ENCODE data around the gene KIAA1217.
A peak's percentile ranks its signal among the peaks of the same experiment; 100 is the strongest.

KIAA1217 gene

DNA sequence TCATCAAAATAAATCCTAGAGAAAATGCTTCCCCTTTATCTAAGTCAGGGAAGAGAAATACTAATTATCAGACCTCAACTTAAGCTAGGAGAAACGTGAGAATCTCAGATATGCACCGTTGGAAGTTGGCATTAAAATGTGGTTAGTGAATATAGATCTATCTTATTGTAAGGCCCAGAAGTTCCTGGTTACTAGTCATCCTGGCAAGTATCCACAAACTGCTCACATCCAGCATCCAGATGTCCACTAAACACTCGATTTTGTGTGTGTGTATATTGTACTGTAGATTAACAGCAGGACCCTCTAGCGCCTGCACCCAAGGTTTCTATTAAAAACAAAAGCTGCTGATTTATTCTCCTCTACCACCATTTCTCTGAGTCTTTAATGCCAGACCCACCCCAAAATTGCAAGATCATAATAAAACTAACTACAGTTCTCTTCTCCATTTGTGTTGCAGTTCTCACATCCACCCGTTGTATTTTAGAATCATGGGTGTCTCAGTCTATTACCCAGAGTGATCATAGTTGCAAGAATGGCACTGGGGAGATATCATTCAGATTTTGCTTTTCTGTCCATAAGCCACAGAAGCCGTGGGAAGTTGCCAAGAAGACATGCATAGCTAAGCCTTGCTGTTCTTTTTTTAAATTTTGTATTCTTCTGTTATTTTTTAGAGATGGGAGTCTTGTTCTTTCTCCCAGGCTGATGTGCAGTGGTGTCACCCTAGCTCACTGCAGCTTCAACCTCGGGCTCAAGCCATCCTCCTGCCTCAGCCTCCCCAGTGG, 165.4 kb downstream of the KIAA1217 start:
- no peak for DNase-seq (ENCODE audit: low read depth in 3 of 3)

DNA sequence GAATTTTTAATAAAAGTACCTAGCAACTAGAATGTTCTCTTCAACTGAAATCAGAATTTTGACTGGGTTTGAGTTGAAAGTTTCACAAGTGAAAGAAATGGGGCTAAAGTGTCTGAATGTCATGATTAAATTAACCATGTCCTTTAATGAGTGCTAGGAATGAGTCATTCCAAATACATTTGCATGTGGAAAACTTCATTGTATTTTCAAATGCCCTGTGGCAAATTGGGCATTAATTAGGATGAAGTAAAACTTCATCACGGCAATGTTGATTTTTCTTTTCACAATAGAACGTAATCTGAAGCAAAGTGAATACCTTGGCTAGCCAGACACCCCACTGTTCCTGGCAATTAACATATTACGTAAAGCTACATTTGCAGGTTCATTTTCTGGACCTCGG, 166.6 kb downstream of the KIAA1217 start:
- no peak for DNase-seq (ENCODE audit: low read depth in 3 of 3)

DNA sequence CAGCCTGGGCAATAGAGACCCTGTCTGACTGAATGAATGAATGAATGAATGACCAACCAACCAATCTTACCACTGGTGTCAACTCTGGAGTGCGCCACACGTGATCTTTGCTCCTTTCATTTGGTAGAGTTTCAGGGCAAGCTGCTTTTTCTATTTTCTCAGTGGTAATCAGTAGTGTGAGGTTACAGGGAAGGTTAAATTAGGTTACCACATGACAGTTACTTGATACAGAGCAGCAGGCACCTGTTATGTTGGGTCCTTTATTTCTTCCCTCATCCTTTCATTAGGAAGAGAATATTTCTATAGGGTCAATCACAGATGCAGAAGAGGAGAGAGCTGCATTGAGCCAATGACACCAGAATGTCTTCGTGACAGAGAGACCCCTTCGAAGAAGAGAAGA, 167.8 kb downstream of the KIAA1217 start:
- no peak for DNase-seq (ENCODE audit: low read depth in 3 of 3)

DNA sequence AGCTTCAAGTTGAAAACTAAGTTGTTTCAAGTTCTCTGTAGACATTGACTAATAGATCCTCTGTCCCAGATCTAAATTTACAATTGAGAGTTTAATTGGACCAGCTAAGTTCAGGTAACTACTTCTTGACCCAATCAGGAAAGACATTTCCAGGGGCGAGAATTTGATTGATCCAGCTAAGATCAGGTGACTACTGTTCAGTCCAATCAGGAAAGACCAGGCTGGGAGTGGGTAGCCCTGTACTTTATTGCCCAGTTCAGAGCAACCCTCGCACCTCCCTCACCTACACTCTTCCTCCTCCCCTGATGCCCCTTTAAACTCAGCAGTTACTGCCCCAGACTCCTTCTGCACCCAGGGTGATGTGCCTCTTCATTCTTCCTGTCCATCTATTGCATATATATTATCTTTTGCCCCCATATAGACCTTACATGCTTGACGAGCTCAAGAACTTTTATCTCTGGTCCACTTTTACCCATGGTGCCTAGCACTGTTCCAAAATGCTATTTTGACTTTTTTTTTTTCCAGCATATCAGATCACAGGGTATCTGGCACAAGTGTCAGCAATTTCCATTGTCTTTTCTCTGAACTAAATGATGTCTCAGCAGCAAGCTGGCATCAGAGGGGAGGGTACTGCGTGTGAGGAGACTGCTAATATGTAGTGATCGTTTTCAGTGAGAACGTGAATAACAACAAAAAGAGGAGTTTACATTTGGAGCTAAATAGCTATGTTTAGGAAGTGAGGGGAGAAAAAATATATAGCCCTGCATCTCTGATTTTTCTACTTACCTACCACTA, 169.4 kb downstream of the KIAA1217 start:
- no peak for DNase-seq (ENCODE audit: low read depth in 3 of 3)

DNA sequence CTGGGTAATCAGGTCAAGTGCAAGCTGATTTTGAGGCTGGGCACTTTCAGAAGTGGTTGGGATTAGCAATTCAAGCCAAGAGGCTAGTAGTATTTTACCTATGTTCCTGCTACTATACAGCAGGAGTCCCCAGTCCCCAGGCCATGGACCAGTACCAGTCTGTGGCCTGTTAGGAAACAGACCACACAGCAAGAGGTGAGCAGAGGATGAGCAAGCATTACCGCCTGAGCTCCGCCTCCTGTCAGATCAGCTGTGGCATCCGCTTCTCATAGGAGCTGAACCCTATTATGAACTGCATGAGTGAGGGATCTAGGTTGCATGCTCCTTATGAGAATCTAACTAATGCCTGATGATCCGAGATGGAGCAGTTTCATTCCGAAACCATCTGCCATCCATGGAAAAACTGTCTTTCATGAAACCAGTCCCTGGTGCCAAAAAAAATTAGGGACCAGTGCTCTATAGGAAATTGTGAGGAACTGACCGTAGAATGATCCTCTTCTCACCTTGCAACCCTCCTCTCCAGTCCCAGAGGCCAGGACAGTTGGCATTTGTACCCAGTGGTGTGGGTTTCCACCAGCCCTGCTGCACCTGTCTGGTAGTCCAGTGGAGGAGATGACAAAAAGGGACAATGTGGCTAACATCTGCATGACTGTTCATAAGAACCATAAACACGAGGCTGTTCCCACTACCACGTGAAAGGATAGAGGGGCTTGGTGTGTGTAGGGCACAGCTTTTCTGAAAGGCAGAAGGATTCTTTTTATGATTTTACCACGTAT, 172.5 kb downstream of the KIAA1217 start:
- DNase-seq (ENCODE audit: low read depth in 3 of 3): no peak

DNA sequence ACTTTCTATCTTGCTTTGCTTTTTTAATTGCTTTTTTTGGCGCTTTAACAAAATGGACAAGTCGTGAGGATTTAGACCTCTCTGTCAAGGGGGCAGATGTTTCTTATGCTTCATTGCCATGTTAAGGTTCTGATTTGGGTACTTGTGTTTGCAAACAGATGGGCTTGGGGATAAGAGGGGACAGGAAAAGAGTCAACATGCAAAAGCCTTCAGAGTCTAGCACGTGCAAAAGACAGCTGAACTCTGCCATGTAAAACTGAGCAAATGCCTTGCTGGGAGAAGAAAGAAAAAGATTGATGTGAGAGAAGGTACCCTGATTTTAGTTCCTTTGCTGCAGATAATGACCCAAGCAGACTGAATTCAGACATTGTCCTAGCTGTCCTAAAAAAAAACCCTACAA, 173.1 kb downstream of the KIAA1217 start:
- DNase-seq (ENCODE audit: low read depth in 3 of 3): no peak

DNA sequence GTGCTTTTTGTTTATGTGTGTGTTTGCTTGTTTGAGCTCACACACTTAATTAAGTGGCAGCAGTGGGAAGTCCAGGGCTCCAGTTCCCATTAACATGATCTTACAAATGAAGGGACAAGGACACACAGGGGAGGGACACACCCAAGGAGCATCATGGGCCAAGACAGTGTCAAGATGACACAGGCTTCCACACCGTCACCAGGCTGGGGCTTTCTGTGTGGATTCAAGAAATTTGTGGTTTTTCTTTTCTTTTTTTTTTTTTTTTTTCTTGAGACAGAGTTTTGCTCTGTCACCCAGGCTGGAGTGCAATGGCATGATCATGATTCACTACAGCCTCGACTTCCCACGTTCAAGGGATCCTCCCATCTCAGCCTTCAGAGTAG, 173.6 kb downstream of the KIAA1217 start:
- no peak for DNase-seq (ENCODE audit: low read depth in 3 of 3)

DNA sequence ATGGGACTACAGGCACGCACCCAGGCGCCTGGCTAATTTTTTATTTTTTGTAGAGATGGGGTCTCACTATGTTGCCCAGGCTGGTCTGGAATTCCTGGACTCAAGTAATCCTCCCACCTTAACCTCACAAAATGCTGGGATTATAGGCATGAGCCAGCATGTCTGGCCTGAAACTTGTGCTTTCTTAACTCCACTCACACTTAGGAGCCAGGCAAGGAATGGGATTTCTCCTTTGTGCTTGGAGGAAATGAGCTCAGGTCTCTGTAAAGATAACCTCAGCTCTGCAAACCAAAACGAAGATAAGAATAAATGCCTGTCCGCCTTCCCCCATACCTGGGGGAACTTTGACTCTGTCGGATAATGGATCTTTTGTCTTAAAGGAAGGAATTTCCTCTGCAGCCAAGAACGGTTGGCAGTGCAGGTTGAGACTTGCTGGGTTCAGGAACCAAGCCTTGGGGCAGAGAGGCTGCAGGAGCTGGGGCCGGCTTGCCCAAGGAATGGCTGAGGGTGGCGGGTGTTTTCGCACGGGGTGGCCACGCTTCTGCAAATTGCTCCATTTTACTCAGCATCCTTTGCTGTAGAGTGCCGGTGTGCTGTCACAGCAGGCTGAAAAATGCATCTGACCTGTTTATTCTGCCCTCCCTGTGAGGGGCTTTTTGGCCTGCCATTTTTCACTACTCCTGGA, 174.2 kb downstream of the KIAA1217 start:
- DNase-seq (ENCODE audit: low read depth in 3 of 3): peak in 1 of 3 donors; percentile 4

DNA sequence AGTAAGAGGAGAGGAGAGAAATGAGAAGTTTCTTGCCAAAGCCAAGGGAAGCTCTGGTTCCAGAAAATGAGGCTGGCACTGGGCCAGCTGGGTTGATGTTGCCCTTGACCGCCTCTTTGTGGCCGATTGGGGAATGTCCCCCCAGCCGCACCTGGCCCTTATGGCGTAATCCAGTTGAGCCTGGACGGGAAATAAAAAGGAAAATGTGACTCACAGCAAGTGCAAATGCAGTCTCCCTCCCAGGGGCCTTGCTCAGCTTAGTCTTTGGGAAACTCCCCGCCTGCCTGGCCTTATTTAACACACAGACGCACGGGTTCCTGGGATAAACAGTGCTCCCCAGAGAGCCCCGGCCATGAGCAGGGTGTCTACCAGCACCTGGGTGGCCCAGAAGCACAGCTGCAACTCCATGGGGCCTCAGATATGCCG, 174.8 kb downstream of the KIAA1217 start:
- peak; percentile 19 to 35 (median 32) for DNase-seq (ENCODE audit: low read depth in 3 of 3)

DNA sequence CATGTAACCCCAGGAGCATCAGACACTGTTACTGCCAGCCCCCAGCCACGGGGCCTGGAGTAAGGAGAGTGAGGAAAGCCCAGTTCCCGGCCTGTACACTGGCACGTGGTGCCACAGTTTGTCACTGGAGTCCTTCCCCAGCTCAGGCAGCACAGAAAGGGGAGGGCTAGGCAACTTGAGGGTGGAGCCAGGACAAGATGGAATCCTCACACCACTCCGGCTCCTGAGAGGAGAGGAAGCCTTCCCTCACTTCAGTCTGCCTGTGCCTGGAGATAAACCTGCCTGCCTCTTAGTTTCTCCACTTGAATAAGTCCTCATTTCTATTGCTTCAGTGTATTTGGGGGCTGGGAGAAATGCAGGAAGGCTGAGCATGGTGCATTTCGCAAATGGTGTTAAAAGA, 176.0 kb downstream of the KIAA1217 start:
- no peak for DNase-seq (ENCODE audit: low read depth in 3 of 3)

DNA sequence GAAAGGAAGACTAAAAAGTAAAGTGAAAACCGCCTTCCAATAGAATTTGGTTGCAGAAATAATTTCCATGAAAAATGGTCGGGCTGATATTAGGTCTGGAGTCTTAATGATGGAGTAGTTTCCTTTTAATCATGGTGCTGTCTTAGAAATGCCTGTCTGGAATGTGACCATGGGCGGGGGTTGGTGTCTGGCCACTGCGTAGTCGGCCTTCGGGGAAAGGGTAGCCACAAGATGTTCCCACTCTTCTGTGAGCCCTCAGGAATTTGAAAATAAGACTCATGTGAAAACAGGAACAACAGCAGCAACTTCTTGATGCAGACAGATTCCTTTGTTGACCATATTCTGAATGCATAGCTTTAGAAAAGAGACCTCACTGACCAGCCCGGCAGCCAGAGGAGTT, 176.8 kb downstream of the KIAA1217 start:
- no peak for DNase-seq (ENCODE audit: low read depth in 3 of 3)

DNA sequence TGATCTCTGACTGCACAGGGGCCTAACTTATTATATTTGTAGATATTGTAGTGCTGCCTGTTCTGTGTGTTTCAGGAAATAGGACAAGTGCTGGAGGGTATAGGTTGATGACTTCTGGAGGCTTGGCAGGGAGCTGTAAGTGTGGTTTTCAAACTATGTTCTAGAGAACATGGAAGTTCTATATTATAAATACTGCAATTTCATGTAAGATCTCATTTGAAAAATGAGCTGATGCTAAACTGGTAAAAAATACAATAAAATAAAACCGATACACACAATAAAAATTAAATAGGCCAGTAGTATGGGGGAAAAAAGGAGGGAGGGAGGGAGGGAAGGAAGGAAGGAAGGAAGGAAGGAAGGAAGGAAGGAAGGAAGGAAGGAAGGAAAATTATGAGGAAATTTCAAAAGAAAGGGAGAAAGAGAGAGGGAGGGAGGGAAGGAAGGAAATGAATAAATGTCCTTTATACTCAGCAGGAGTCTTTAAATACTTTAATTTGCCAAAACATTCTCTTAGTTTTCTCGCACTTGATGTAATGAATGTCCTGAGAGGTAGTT, 181.3 kb downstream of the KIAA1217 start:
- no peak for DNase-seq (ENCODE audit: low read depth in 3 of 3)

DNA sequence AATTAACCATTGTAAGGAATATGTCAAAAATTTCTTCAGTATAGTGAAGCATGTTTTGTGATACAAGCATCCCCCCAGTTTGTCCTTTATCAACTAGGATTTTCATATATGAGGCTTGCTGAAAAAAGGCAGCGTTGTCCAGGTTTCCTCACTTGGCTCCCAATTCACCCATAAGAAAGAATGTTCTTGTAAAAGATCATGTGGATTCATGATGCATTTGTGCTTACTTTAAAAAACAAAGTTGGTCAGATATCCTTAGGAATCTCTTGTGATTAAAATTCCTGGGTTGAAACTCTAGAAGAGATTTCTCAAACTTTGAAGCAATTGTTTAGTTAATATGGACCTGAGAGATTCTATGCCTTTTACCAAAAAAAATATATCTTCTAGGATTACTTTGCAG, 181.8 kb downstream of the KIAA1217 start:
- DNase-seq (ENCODE audit: low read depth in 3 of 3): no peak

DNA sequence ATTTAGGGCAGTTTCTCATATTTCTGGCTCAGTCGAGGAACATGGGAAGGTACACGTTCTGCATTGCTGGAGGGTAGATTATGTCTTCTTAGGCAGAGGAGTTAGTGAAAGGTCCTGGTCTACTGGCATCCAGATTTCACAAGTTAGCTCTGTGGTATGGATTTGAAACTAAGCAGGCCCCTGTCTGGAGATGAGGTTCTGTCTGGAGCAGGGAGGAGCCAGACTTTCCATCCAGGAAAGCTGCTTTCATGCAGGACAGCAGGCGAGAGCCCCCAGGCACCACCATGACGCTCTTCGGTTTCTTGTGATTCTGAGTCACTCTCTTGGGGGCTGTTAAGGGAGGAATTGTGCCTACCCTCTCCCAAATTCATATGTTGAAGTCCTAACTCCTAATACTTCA, 184.3 kb downstream of the KIAA1217 start:
- DNase-seq (ENCODE audit: low read depth in 3 of 3): no peak

DNA sequence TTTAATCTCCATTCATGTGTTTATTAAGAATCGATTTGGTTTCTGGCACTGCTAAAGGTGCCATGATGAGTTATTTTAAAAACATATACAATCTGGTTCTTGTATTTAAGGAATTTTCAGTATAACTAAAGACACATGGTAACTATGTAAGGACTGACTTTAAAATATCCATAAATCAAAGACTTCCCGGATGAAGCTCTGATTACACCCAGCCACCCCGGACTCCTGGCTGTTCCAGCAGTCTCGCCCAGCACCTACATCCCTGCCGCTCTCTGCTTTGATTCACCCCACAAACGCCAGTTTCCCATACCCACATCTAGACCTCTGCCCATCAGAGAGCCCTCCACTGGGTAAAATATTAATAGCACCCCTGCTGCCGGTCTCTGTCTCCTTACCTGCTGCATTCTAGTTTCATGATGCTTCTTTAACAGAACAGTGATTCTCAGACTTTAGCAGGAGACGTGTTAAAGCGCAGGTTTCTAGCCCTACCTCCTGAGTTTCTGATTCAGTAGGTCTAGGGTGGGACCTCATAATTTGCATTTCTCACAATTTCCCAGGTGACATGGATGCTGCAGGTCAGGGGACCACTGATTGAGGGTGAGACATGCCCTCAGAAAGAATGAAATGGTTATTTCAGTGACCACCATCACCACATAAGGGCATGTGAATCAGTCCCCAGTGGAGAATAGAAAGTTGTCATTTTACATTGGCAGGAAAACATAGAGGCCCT, 185.7 kb downstream of the KIAA1217 start:
- DNase-seq (ENCODE audit: low read depth in 3 of 3): no peak

DNA sequence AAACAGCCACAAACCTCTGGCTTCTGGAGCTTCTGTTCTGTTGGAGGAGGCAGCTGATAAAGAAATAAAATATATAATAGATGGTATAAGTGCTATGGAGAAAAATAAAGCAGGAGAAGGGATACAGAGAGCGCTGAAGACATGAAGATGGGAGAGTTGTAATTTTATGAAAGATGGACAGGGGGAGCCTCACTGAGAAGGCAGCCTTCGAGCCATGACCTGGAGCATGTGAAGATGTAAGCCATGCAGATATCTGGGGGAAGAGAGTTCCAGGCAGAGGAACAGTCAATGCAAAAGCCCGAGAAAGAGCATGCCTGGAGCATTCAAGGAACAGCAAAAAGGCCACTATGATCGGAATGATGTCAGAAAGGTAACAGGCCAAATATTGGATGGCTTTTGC, 187.5 kb downstream of the KIAA1217 start:
- no peak for DNase-seq (ENCODE audit: low read depth in 3 of 3)

DNA sequence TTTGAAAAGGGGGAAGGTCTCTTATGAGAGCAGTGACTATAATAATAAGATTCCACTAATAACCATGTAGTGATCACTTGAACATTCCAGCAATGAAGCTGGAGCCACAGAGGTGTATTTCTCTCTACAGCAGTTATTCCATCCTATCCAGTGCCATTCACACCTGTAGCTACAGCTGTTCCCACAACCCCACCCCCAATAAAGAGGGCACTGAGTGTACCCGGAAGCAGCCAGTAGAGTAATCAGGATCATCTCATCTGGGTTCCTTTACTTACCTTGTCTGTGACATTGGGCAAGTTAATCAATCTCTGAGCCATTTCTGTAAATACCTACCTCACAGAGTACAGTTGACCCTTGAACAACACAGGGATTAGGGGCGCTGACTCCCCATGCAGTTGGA, 188.7 kb downstream of the KIAA1217 start:
- no peak for DNase-seq (ENCODE audit: low read depth in 3 of 3)

DNA sequence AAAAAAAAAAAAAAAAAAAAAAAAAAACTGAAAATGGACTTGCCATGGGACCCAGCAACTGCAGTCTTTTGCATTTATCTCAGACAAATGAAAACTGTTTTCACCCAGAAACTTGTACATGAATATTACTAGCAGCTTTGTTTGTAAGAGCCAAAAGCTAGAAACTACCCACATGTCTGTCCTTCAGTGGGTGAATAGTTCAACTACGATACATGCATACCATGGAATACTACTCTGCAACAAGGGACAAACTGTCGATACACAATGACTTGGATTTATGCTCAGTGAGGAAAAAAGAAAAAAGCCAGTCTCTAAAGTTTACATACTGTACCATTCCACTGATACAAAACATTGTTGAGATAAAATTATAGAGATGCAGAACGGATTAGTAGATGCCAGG, 195.6 kb downstream of the KIAA1217 start:
- no peak for DNase-seq (ENCODE audit: low read depth in 3 of 3)

DNA sequence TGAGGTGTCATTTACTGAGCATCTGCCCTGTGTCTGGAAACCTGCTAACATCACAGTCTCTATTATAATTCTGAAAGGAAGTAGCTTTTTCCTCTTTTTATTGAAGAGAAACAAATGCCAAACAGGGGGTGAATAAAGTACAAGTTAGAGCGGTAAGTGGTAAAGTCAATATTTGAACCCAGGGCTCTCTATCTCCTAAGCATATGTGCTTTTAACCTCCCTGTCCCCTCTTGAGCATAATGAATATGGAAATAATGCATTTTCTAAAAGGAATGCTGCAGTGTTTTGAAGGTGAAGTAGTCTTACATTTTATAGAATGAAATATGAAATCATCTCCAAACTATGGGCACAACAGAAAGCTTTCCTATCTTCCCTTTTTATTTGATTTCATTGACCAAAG, 196.7 kb downstream of the KIAA1217 start:
- DNase-seq (ENCODE audit: low read depth in 3 of 3): no peak

DNA sequence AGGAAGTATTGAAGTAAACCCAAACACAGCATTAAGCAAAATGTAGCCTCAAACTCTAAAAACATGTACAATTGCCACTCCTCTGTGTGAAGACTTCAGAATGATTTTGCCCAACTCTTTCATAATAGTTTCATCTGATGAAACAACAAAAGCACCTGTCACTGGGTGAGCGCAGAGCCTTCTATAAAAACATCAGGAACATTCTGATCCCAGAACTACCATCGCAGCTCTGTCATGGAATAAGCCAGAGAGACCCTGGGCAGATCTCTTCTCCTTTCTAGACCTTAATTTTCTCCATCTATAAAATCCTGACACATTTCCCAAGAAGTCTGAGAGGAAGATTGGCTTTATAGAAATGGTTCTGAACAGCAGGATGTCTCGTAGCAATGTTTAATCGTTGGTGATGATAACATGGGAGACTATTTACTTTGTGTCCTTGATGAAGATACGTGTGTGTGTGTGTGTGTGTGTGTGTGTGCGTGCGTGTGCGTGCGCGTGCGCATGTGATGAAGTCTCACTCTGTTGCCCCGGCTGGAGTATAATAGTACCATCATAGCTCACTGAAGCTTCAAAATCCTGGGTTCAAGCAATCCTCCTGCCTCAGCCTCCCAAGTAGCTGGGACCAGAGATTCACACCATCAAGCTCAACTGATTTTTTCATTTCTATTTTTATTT, 198.0 kb downstream of the KIAA1217 start:
- DNase-seq (ENCODE audit: low read depth in 3 of 3): no peak

All from stimulated activated CD4-positive, alpha-beta T cell treated with anti-CD3 and anti-CD28 coated beads, TNF-alpha, amount 100 ng/mL, for 48 hours (primary cell).